ENCODE measurements around the gene HEG1.

HEG1 gene

DNA sequence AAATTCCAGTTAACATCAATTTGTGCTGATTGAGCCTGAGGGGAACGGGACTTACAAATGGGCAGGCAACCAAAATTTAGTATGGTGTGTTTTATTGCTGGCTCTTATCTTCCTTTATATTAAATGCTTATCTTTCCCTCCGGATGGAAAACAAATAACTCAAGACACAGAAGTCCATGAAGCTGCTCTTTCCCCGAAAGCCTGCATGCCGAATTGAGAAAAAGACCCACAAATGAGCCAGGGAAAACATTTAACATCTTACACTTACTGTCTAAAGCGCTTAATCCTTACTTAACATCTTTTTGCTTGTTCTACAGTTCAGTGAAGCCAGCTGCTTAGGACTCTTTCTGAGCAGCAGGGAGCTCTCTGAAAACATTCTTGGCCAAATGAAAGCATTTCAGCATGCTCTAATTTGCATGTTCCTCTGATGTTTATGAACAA is 49.5 kb downstream of the HEG1 start:
- FAIRE-seq: no peak

DNA sequence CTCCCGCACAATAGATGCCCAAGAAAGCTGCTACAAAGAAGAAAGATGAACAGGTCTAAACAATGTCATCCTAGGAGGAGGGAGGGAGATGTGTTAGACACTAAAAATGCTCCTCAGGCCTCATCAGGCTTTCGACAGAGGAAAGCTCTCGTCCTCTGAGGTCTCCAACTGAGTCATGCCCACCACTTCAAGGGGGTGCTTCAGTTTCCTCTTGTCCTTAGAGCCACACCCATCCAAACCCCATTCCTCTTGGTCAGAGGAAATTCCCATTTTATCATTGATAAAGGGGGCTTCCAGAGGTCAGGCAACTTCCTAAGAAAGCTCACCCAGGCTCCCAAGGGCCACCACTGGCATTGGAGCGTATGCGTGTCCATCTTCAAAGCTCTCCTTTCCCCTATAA is 50.1 kb downstream of the HEG1 start:
- no peak for FAIRE-seq

DNA sequence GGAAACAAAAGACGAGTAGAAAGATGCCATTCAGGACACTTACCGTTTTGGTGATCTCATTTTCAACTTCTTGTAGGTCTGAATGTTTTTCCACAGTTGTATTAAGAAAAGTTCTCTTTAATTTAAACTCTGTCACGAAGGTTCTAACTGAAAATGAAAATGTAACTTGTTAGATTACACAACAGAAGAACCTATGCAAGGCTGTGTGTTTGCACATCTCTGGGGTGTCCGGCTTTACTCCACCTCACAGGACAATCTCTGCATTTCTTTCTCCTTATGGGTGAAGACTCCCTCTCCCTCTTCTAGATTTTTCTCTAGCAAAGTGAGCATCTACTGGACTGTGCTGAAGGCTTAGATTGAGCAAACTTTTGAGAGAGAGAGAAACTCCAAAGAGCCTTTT is 50.6 kb downstream of the HEG1 start:
- no peak for FAIRE-seq

DNA sequence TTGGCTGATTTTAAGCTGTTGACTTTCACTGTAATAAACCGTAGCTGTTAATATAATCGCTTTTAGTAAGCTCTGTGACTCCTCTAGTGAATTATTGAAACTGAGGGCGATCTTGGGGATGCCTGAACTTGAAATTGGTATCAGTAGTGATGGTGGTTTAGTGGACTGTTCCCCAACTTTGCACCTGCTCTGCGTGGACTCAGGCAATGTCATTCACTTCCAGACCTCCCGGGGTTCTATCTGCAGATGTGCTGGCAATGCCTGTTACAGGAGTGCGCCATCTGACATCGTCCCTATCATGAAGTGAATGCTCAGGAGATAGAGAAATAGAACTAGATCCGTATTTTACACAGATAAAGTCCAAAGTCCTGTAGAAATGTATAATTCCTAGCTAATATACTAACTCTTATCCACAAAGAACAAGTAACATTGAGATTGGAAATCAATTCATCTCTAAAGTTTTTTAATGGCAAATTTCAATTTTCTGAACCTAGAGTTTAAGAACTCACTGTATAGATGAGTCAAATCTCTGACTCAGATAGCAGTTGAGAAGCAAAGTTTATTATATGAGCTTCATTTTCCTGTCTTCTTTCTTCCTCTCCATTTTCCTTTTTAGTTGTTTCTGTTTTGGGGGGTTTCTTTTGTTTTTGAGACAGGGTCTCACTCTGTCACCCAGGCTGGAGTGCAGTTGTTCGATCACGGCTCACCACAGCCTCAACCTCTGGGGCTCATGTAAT is 51.8 kb downstream of the HEG1 start:
- FAIRE-seq: no peak

DNA sequence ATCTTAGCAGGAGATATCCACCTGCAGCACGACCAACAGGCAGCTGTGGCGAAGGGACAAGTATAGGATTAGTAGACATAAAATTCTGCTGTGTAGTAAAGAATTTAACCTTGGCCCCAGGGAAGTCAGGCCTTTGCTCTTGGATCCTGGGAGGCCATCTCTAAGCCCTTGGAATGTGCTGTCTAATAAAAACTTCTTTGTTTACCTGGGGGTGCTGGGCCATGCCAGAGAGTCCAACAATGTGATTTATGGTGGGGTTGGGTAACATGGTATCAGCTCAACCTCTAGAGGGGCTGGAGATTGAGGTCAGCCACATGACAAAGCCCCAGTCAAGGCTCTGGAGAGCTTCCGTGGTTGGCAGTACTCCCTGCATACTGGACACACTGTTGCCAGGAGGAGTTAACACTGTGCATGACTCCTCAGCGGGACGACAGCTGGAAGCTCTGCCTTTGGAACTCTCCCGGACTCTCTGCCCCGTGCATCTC is 52.4 kb downstream of the HEG1 start:
- FAIRE-seq: no peak

DNA sequence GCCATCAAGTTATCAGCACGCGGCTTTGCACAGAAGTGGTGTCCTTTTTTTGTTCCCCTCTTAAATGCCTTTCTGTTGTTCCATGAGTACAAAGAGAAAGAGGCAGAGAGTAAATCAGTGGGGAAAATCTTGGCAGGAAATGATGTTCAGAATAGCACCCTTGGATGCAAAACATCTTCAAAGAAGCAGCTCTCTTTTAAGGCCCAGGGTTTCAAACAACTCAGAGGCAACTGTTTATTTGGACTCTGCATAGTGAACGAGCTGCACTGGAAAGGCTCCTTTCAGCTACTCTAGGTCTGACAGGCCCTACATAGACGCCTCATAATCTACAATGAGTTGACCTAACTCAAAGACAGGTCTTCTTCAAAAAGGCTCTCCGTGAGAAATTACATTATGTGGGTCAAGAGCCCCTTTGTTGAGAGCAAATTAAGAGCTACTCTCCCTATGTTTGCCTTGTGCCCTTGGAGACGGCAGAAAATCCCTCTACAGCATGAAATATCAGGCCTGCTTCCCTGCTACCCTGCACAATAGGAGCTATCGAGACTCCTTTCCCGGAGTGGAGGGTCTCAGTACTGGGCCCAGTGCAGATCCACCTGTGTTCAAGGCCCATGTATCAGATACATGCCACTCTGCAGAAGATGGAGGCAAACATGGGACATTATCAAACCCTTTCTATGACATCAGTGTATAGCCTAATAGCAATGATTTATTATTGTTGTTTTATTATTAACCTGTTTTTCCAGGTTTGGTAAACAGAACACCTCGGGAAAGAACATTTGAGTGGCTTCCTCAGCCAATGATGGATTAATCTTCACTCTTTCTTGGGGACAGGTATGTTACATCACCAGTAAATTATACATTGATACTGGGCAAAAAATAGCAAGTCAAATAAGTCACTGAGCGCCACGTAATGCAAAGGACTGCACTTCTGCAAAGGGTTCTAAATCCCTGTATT is 53.1 kb downstream of the HEG1 start:
- no peak for FAIRE-seq

DNA sequence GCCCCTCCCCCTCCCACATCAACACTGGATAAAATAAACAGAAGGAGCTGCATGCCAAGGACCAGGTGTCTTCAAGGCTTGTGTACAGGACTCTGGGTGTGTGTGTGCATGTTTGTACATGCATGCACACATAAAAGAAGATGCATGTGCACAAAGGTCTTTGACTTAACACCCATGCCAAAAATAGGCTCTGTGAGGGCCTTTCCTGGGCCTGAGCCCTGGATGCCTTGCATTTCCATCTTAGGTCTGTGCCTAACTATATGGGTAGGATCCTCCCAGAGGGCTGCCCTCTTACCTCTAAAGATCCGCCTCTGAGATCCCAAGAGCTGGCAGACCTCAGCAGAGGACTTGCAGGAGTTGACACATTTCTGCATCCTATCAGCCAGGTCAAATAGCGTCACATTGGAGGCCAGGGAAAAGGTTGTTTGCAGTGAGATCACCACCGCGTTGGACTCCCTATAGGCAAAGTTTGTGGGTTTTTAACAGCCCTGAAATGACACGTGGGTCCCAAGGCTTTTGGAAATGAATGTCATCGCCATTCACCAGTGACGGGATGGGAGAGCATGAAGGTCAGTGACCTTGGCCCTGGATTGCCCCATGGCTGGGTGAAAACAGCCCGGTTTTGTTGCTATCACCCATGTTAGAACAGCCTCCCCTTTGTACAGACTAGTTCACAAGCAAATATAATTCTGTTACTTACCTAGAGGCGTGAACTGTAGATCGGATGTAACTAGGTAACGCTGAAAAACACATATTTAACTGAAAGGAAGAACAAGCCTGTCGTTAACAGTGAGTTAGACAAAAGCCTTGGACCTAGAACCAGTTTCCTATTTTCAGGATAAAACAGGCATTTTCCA is 54.0 kb downstream of the HEG1 start:
- no peak for FAIRE-seq

DNA sequence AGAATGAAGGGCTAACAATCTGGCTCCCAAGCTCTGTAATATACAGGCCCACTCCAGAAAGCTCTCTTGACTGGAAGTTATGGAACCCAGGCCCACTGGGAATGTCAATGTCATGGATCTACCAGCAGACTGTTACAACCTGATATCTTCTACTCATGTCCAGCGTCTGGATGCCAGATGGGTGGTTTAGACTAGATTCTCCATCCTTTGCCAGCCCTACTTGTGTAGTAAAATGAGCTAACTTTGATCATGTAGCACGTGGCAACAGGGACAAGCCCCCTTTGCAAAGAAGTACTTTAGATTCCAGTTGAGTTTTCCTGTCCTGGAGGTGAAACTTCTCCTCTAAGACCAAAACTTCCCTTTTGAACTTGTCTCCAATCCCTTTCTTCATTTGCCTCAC is 55.1 kb downstream of the HEG1 start:
- no peak for FAIRE-seq

DNA sequence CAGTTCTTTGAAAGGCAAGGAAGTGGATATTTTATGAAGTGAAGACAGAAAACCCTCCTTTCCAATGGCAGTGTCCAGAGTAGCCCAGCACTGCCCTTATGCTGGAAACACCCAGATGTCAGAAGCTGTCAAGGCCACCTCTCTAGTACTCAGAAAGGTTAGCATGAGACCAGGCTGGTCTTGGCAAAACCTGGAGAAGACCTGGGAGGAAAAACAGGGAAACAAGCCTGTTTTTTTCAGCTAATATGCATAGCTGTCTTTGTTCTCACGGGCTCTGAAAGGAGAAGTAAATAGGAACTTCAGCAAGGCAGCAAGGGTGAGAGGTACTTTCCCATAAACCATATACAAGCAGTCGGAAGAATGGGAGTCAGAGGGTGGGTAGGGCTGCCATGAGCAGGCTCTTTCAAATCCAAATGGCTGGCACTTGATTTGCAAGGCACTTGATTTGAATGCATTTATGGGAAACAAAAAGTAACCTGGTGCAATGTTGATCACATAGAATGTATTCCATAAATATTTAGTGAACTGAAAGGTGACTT is 55.8 kb downstream of the HEG1 start:
- no peak for FAIRE-seq

DNA sequence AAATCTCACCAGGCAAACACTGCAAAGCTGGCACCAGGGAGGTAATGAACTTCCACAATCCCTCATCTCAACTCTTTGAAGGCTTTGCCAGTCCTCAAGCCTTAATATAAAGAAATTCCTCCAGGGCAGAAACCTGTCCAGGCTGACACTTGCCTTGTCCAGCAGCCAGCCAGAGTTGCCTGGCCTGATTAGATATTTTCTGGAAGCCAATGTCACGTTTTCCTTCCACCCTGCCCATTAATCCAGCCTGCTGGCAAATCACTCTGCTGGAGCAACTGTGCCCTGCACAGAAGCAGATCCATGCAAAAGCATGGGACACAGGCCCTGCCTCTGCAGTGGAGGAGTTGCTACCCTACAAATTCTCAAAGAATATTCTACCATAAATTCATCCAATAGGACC is 56.5 kb downstream of the HEG1 start:
- FAIRE-seq: no peak

DNA sequence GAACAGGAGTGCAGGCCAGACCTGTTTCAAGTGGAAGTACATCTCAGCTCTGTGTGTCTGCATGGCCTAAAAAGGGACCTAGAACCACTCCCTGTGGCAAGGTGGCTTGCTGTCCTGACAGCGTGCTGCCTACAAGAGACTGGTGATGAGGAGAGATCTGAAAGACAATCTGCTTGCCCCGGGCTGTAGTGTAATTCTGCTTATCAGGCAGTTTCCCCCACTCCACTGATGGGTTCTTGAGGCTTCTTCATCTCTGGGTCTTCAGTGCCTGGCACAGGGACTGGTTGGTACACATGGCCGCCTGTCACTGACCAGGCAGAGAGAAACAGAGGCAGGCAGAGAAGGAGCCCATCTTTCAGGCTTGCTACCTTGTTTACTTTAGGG is 57.6 kb downstream of the HEG1 start:
- FAIRE-seq: no peak

DNA sequence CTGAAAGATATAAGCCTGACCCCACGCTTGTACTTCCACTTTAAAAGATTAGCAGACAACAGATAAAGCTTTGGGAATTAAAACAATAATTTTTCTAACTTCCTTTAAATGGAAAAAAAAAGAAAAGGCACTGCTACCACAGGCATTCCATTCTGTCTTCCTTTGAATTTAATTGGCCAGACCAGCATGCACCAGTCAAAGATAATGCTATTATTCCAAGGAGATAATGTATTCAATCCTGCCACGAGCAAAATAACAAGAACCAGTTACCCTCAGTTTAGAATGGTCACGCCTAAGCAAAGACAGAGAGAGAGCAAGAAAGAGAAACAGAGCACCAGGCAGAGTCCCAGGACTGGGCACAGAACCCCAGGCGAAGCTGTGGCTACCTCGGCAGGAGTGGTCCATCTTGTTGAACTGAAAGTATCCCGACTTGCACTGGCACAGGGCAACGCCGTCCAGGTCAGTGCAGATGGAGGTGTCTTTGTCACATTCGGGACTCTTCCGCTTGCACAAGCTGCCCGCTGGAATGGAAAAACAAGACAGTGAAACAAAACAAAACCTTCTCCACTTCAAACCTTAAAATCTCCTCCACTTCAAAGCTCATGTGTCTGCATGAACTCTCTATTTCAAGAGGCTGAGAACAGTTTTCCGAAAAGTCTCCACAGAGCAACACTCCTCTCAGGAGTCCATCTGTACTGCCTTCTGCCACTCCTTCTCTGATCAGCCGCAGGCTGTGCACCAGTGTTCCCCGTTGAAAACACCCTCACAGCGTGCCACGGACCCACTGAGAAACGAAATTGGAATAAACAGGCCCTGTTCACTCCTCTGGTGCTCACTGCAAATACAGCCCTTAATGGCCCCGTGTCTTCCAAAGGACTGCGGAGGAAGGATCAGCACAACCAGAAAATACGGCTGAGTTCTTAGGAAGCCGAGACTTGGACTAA is 58.2 kb downstream of the HEG1 start:
- FAIRE-seq: no peak

DNA sequence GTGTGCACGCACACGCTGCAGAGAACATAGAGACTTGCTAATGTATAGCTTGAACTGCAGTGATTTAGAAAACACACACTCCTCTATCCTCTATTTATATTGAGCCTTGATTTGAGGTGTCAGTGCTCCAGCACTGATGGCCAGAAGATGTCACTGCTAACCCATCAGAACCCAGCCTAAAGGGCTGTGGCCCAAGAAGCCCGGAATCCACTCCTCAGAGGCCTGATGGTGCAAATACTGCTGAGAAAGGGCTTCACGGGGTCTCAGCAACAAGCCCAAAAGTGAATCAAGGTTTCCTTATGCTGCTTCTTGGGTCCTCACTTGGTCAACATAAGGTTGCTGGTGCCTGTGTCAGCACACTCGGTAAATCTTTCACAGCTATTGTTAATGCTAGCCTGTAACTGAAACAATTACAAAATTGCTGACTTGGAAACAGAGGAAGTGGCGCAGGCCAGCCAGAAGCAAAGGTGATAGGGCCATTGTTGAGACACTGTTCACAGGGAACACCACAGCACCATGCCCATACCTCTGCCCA is 60.3 kb downstream of the HEG1 start:
- FAIRE-seq: no peak

DNA sequence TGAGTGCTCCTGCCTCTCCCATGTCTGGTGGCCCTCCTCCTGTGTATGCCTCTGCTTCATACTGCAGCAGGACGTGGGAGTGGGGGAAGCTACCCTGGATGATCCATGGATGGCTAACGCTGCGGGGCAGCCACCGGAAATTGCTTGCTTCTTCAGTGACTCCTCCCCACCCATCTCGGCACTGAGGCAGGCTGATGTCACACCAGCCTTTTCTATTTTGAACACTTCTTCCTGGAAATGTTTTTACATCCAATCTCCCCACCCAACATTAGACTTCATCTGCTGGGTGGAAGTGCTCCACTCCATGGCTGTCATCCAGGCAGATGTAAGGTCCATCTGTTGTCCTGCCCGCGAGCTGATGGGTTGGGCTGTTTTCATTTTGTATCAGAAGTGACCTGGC is 62.3 kb downstream of the HEG1 start:
- no peak for FAIRE-seq

DNA sequence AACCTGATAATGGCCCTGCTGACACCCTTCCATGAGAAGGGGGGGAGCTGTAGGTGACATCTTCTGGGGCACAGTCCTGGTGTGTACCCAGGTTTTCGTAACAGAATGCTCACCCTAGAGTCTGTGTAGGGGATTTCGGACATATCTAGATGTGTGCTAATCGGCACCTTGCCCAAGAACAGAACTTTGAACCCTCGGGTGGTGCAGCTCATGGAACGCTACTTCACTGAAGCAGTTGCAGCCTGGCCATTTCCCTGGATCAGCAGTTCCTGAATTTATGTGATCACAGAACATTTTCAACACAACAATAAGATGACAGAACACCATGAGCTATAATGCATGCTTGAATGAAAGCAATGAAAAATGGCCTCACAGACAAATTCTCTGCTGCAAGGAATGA is 63.8 kb downstream of the HEG1 start:
- FAIRE-seq: no peak

DNA sequence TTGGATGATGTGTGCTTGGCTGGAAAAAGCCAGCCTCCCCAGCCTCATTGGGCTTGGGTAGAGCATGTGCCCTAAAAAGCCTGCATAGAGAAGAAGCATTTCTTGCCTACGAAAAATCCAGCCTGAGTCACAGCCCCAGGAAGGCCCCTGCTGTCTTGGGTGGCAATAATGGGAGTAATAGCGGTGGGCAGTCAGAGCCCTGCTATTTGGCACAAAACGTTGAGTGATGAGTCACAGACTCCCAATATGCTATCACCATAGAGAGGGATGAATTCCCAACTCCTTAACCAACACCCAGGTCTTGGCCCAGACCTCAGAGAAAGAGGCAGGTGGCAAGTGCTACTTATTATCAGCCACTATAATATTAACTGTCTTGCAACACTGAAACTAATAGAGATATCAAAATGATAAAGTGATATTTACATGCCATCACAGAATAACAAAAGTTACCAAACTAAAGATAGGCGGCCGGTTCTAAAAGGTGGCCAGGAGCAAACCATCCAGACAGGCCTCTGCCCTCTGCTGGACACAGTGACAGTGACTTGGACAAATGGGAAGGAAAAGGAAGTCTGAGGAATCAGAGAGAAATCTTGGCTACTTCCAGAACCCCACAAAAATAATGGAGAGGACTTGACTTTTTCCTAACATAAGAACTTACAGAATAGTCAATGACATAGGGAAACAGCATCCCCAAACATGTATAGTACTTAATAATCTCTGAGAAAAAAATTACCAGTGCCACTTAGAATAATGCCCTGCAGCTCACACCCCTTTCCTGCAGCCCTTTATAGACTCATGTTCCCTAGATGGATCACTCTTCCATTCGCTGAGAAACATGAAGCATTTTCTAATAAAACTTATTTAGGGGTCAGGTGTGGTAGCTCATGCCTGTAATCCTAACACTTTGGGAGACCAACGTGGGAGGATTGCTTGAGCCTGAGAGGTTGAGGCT is 69.3 kb downstream of the HEG1 start:
- no peak for FAIRE-seq

DNA sequence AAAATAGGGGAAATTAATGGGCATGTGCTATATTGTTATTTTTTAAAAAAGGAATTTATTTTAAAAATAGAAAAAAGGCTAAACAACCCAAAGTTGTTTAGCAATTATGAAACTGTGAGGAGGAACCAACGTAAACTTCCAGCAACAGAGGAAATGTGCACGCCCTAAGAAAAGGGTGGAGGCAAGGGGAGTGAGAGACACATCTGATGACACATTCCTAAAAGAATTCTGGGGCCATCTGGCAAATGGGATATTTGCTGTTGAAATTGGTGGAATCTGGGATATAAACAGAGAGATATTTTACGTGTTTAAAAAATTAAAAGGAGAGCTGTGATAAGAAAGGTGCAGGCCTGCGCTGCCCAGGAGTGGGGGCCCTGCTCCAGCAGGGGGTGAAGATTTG is 70.4 kb downstream of the HEG1 start:
- FAIRE-seq: no peak

DNA sequence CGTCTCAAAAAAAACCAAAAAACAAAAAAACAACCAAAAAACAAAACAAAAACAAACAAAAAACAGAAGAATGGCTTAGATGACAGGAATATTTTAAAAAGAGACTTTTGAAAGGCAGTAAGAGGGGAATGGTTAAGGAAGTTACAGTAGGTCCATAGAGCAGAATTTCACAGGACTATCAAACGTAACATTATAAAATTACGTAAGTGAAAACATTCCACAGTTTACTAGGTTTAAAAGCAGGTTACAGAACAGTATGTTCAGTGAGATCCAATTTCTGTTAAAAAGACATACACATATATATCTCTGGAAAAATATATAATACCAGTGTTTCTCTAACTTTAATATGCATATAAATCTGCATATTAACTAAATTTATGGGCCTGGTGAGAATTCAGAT is 71.0 kb downstream of the HEG1 start:
- no peak for FAIRE-seq

DNA sequence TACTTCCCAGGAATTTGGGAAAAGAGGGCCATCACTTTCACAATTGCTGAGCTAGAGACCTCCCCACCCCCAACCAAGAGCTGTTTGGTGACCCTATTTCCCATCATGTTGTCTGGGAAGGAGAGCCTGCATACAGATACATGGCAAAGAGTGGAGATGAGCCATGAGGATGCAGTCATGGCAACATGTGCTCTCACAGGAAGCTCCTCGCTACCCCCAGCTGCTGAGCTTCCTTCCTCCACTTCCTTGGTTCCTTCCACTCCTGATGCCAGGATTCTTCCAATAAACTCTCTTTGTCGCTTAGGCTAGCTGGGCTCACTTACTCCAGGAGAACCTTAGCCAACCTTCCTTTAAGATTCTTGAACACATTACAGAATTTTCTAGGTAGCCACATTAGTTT is 72.9 kb downstream of the HEG1 start:
- no peak for FAIRE-seq

DNA sequence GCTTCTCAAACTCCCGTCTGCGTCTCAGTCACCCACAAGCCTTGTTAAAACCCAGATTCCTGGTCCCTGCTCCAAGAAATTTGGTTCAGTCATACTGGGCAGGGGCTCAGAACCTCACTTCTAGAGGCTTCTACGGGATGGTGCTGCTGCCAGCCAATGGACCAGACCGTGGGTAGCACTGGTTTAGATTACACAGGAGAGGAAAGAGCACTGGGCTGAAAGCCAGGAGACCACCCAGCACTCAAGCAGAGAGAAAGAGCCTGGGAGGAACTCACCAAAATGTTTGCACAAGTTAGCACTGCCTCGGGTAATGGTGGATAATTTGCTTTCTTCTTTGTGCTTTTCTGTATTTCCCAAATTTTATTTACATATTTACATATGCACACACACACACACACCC is 74.3 kb downstream of the HEG1 start:
- FAIRE-seq: no peak
